GM19351 (cell line): Measurements from ENCODE around the gene GOPC.
"Not testable (repeated sequence)": the region's sequence is repeated elsewhere in the genome, so short reads cannot be mapped to it uniquely, and the experiment has no call there.

Experiments used
- ATAC-seq: cut with Tn5 transposase; IDR thresholded peaks from one replicate; pipeline ENCODE4 v1.9.1; 2021; ENCODE audit warnings: mild to moderate bottlenecking, moderate library complexity; ENCODE audit not compliant: unreplicated experiment

The GOPC gene

GRCh38 chr6:117518870-117519269 is 83.4 kb downstream of the GOPC start:
- ATAC-seq: no peak

GRCh38 chr6:117517995-117518394 is 84.3 kb downstream of the GOPC start:
- ATAC-seq: not testable (repeated sequence)

GRCh38 chr6:117515326-117515725 is 87.0 kb downstream of the GOPC start:
- ATAC-seq: no peak

GRCh38 chr6:117514655-117515054 is 87.7 kb downstream of the GOPC start:
- ATAC-seq: no peak

GRCh38 chr6:117513778-117514365 is 88.4 kb downstream of the GOPC start:
- ATAC-seq: no peak

- ATAC-seq: no peak
Measured at GRCh38 chr6:117512987-117513573, 89.2 kb downstream of the GOPC start.

- ATAC-seq: no peak
Measured at GRCh38 chr6:117512056-117512828, 90.1 kb downstream of the GOPC start.
